Prostate gland (tissue), 2 donors: Measurements from ENCODE around the gene DPM2. TPM values are rescaled to one million over a fixed set of nuclear protein-coding genes. Genes with fewer than 3 reads are reported as not detected.

ENCODE experiments used
- DNase-seq: peaks from one replicate; pipeline ENCODE4 v3.0.0-alpha.2; 2019; ENCODE audit warnings: low spot score
- H3K27ac ChIP-seq, 2 donors: fragments of 200-600 bp; sonication (generic); 2 replicates each; pipeline ENCODE4 v1.5.1; 2017 to 2019
- H3K27me3 ChIP-seq: fragments of 200-600 bp; sonication (generic); replicated peaks from 2 replicates; pipeline ENCODE4 v1.5.1; 2019; ENCODE audit not compliant: insufficient read depth
- H3K36me3 ChIP-seq, 2 donors: fragments of 200-600 bp; sonication (generic); 1 replicate in 1 of 2; 2 replicates in 1 of 2; pipeline versions ENCODE4 v1.5.1 to v1.8.1; 2017 to 2019
- H3K4me1 ChIP-seq: fragments of 200-600 bp; sonication (generic); replicated peaks from 2 replicates; pipeline ENCODE4 v1.5.1; 2019
- H3K4me3 ChIP-seq, 2 donors: fragments of 200-600 bp; sonication (generic); 2 replicates each; pipeline ENCODE4 v1.5.1; 2017 to 2019
- H3K9me3 ChIP-seq: fragments of 200-600 bp; sonication (generic); 2 replicates; pipeline ENCODE4 v1.5.1; 2017
- POLR2A ChIP-seq: fragments of 450-650 bp; IDR thresholded peaks from one replicate; pipeline ENCODE4 v1.6.1; 2016; ENCODE audit warnings: antibody characterized with exemption, mild to moderate bottlenecking
- POLR2AphosphoS5 ChIP-seq: sonication (generic); formaldehyde crosslinking; IDR thresholded peaks from one replicate; pipeline ENCODE4 v1.6.1; 2017; ENCODE audit warnings: antibody characterized with exemption
- WGBS: methylation state at CpG from one replicate; pipeline ENCODE4 v1.1.5; 2018; 5-methylcytosine and 5-hydroxymethylcytosine counted together
- intact Hi-C: fragments of 100-400 bp; cut with DNase I; formaldehyde crosslinking; loops from one replicate; pipeline ENCODE4 v1.14.2; 2022
- total RNA-seq, 2 donors: library from RNA; depleted of rRNA; stranded (reverse); fragments of >200 nt; gene quantifications; one replicate each; pipeline ENCODE4 v1.1.0, GENCODE V29; 2016
- TF ChIP-seq, protein P1 (sequence below), 4 experiments: fragments of 200-600 bp in 2 of 4; fragments of 450-650 bp in 2 of 4; sonication (generic) in 2 of 4; IDR thresholded peaks; 1 replicate in 3 of 4; 2 replicates in 1 of 4; pipeline ENCODE4 v1.5.1; 2016 to 2019; ENCODE audit warnings: antibody characterized with exemption in 4 of 4, mild to moderate bottlenecking in 2 of 4, moderate library complexity in 2 of 4

The DPM2 gene
- total RNA-seq, 2 donors from 2014 or later, result 28.1 to 28.2 TPM

DNA sequence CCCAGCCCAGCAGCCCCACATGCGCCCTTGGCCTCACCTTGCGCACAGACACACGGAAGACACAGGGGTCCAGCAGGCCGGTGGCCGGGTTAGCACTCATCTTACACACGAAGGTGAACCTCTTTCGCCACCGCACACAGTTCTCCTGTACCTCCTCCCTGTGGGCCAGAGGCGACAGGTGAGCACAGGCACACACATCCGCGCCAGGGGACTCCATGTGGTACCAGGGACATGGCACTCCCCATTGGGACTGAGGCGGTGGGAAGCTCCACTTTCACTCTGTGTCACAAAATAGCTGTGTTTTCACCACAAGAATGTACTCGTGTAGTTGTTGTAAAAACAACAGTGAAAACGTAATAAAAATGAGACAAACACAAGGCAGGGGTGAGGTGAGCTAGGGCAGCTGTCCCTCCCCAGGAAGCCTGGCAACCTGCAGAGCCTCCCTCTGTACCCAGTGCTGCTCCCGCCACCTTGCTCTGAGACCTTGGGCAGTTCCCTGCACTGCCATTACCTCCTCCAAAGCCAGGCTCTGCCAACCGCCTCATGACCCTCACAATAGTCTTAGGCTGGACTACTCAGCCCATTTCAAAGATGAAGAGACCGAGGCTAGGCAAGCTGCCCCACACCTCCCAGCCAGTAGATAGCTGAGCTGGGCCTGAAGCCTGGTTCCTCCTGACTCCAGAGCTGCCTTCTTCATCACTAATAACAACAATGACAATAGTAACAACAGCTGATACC, 16.3 kb upstream of the DPM2 start:
- no peaks in the 10 kb centered on the region for H3K36me3 ChIP-seq
- DNase-seq, result no peak
- H3K4me1 ChIP-seq, result peaks cover 16% of the 10 kb centered on the region
- WGBS, result 74% methylated on average over 17 of the region's 17 CpGs
- H3K27me3 ChIP-seq, result no peaks in the 10 kb centered on the region
- TF ChIP-seq POLR2A (no peak), POLR2AphosphoS5 (no peak)
- TF ChIP-seq, protein P1, sequence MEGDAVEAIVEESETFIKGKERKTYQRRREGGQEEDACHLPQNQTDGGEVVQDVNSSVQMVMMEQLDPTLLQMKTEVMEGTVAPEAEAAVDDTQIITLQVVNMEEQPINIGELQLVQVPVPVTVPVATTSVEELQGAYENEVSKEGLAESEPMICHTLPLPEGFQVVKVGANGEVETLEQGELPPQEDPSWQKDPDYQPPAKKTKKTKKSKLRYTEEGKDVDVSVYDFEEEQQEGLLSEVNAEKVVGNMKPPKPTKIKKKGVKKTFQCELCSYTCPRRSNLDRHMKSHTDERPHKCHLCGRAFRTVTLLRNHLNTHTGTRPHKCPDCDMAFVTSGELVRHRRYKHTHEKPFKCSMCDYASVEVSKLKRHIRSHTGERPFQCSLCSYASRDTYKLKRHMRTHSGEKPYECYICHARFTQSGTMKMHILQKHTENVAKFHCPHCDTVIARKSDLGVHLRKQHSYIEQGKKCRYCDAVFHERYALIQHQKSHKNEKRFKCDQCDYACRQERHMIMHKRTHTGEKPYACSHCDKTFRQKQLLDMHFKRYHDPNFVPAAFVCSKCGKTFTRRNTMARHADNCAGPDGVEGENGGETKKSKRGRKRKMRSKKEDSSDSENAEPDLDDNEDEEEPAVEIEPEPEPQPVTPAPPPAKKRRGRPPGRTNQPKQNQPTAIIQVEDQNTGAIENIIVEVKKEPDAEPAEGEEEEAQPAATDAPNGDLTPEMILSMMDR (IDR thresholded peaks at IDR 0.05), result no peak
- H3K27ac ChIP-seq, result peak overlapping the region; percentile 76
- H3K4me3 ChIP-seq, result no peak overlapping the region
- intact Hi-C loops, result no loop called here
- no peaks in the 10 kb centered on the region for H3K9me3 ChIP-seq

DNA sequence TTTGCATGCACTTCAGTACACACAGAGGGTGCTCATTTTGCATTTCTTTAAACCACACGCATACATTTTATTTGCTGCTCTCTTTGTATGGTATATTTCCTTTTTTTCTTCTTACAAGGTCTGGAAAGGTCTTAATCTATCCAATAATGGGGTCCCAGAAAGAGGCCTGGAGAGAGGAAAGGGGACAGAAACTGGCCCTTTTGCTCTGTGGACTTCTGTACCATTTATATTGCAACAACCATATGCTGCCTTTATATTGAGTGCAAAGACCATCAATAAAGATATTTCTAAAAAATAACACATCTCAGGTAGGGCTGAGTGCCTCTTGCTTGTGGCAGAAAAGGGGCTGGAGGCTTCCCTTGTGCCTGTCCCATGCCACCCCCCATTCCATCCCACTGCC, 15.5 kb upstream of the DPM2 start:
- 88% methylated on average over 1 of the region's 1 CpG for WGBS
- Histone ChIP-seq H3K36me3 (no peaks in the 10 kb centered on the region), H3K27me3 (no peaks in the 10 kb centered on the region), H3K27ac (no peak overlapping the region), H3K9me3 (no peaks in the 10 kb centered on the region), H3K4me3 (no peak overlapping the region), H3K4me1 (peaks cover 16% of the 10 kb centered on the region)
- TF ChIP-seq POLR2AphosphoS5 (no peak), POLR2A (no peak)
- TF ChIP-seq, protein P1 (IDR thresholded peaks at IDR 0.05), result no peak
- intact Hi-C loops, result no loop called here
- DNase-seq, result no peak

DNA sequence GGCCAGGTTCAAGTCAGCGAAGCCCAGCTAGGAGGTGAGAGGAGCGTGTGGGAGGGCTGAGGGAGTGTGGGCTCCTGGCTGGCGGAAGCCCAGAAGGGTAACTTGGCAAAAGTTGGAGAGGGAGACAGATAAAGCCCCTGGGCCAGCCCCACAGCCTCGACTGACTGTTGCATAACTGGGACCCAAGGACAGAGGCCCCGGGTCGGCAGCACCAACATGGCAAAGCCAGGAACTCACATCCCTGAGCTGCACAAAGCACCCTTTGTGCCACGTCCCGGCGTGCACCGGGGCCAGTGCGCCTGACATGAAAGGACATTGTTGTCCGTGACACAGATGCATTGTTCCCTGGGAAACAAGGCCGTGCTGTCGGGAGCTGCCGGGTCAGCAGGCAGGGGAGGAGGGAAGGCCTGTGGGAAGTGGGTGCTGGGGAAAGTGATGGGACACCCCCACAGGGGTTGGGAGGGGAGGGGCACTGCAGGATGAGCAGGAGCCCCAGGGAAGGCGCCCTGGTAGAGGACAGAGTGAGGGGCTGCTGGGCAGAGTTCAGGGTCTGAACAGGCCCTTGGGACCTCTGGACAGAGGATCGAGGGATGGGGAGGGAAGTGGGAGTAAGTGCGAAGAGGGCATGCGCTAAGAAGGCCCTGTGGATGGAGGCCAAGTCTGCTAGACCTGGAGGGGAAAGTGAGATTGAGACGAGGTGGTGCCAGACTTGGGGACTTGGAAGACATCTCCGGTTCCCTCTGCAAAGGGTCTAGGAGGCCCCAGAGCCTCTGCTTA, 13.0 kb upstream of the DPM2 start:
- intact Hi-C loops, result no loop called here
- TF ChIP-seq, protein P1 (IDR thresholded peaks at IDR 0.05), result no peak
- peak; percentile 52 for TF ChIP-seq POLR2AphosphoS5
- TF ChIP-seq POLR2A, result no peak
- no peak for DNase-seq
- Histone ChIP-seq H3K36me3 (peaks cover 0 to under 1% of the 10 kb centered on the region in 2 donors), H3K27me3 (no peaks in the 10 kb centered on the region), H3K9me3 (no peaks in the 10 kb centered on the region), H3K4me1 (peaks cover 12% of the 10 kb centered on the region), H3K4me3 (no peak overlapping the region), H3K27ac (no peak overlapping the region)
- 46% methylated on average over 21 of the region's 21 CpGs for WGBS

DNA sequence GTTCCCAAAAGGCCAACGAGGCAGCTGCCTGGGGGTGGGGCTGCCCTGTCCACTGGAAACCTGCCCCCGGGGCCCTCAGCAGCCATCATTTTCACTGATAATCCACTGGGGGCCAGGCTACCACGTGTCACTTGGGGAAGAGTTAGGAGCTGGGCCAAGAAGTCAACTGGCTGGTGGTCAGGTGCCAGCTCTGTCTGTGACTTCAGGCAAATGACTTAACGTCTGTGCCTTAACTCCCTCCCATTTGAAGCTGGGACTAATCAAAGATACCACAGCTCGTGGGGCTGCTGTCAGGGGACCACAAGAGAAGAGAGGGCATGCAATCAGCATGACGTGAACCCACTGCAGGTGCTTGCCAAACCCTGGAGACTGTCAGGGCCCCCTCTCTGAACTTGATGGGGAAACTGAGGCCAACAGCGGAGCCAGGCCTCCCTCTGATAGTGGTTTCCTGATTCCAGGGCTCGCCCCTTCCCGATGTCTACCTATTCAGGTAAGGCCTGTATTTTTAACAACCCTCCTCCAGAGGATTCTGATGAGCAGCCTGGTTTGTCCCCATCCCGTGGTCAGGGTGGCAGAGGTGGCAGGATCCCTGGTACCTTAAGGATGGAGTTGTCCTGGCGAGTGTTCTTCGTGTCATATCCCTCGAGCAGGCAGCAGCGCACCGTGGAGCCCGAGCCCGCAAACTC, 12.3 kb upstream of the DPM2 start:
- 61% methylated on average over 17 of the region's 17 CpGs for WGBS
- peaks cover 4% of the 10 kb centered on the region for H3K4me1 ChIP-seq
- H3K27ac ChIP-seq, result no peak overlapping the region
- H3K27me3 ChIP-seq, result no peaks in the 10 kb centered on the region
- intact Hi-C loops, result no loop called here
- H3K4me3 ChIP-seq, result no peak overlapping the region
- TF ChIP-seq POLR2AphosphoS5 (no peak), POLR2A (no peak)
- TF ChIP-seq, protein P1 (IDR thresholded peaks at IDR 0.05), result no peak
- no peak for DNase-seq
- peaks cover 0 to 8% of the 10 kb centered on the region in 2 donors for H3K36me3 ChIP-seq
- H3K9me3 ChIP-seq, result no peaks in the 10 kb centered on the region
